Neural cell (in vitro differentiated cells): ENCODE data around the gene SOX5. TPM values are rescaled to one million over a fixed set of nuclear protein-coding genes. Genes with fewer than 3 reads are reported as not detected.

Experiments used
- H2AFZ ChIP-seq: fragments of 200-600, 300-800 bp; sonication (generic), shearing (Covaris generic); 2 replicates; pipeline ENCODE4 v1.6.0; 2014; ENCODE audit warnings: low read depth, mild to moderate bottlenecking, antibody characterized with exemption, low read length, moderate library complexity
- H3F3A ChIP-seq: fragments of 200-600 bp; shearing (Covaris generic); 2 replicates; pipeline ENCODE4 v1.6.1; 2016; ENCODE audit warnings: mild to moderate bottlenecking, moderate library complexity, mixed read lengths, antibody characterized with exemption, low read length; ENCODE audit not compliant: insufficient read depth, poor library complexity, severe bottlenecking
- H3K27ac ChIP-seq: fragments of 200-600, 300-800 bp; sonication (generic), shearing (Covaris generic); 2 replicates; pipeline ENCODE4 v1.5.1; 2014; ENCODE audit warnings: mild to moderate bottlenecking, low read length, moderate library complexity
- H3K27me3 ChIP-seq: fragments of 300-800, 200-600 bp; sonication (generic), shearing (Covaris generic); 2 replicates; pipeline ENCODE4 v1.6.0; 2014; ENCODE audit warnings: mild to moderate bottlenecking, low read depth, low read length, moderate library complexity; ENCODE audit not compliant: insufficient read depth
- H3K36me3 ChIP-seq: fragments of 300-800, 200-600 bp; sonication (generic), shearing (Covaris generic); 2 replicates; pipeline ENCODE4 v1.5.1; 2014; ENCODE audit warnings: mild to moderate bottlenecking, antibody characterized with exemption, low read length, moderate library complexity; ENCODE audit not compliant: insufficient read depth
- H3K4me2 ChIP-seq: fragments of 300-800, 200-600 bp; sonication (generic), shearing (Covaris generic); 2 replicates; pipeline ENCODE4 v1.6.0; 2014; ENCODE audit warnings: mild to moderate bottlenecking, low read length
- H3K4me3 ChIP-seq: fragments of 300-800, 200-600 bp; sonication (generic), shearing (Covaris generic); 2 replicates; pipeline ENCODE4 v1.5.1; 2014; ENCODE audit warnings: mild to moderate bottlenecking, low read length, moderate library complexity
- H3K79me2 ChIP-seq: fragments of 200-600 bp; shearing (Covaris generic); replicated peaks from 2 replicates; pipeline ENCODE4 v1.6.0; 2014; ENCODE audit warnings: mild to moderate bottlenecking, low read length, moderate library complexity; ENCODE audit not compliant: insufficient read depth
- H3K9ac ChIP-seq: fragments of 300-800, 200-600 bp; sonication (generic), shearing (Covaris generic); 2 replicates; pipeline ENCODE4 v1.6.1; 2016; ENCODE audit warnings: mild to moderate bottlenecking, low read length, mixed read lengths
- H3K9me2 ChIP-seq: fragments of 200-600 bp; shearing (Covaris generic); 2 replicates; pipeline ENCODE4 v1.6.1; 2016; ENCODE audit warnings: mild to moderate bottlenecking, low read length, mixed read lengths; ENCODE audit not compliant: insufficient read depth
- H3K9me3 ChIP-seq: fragments of 200-600, 300-800 bp; sonication (generic), shearing (Covaris generic); 2 replicates; pipeline ENCODE4 v1.6.1; 2016; ENCODE audit warnings: mild to moderate bottlenecking, mixed run types, low read length, moderate library complexity, mixed read lengths
- H4K20me1 ChIP-seq: fragments of 200-600 bp; shearing (Covaris generic); 2 replicates; pipeline ENCODE4 v1.6.1; 2016; ENCODE audit warnings: mild to moderate bottlenecking, mixed run types; ENCODE audit not compliant: insufficient read depth
- EP300 ChIP-seq: fragments of 450-650 bp; conservative IDR thresholded peaks from 2 replicates; pipeline ENCODE4 v1.6.1; 2014; ENCODE audit warnings: antibody characterized with exemption, mild to moderate bottlenecking, moderate library complexity; ENCODE audit not compliant: poor library complexity, severe bottlenecking
- EZH2 ChIP-seq: fragments of 200-600, 300-800 bp; shearing (Covaris generic), sonication (generic); IDR thresholded peaks from 2 replicates; pipeline ENCODE4 v1.6.1; 2014; ENCODE audit warnings: antibody characterized with exemption, low read length, borderline replicate concordance, mild to moderate bottlenecking; ENCODE audit not compliant: insufficient read depth, poor library complexity, severe bottlenecking
- MXI1 ChIP-seq: fragments of 450-650 bp; conservative IDR thresholded peaks from 2 replicates; pipeline ENCODE4 v1.6.1; 2014; ENCODE audit warnings: antibody characterized with exemption, mild to moderate bottlenecking; ENCODE audit not compliant: poor library complexity, severe bottlenecking
- POLR2AphosphoS5 ChIP-seq: IDR thresholded peaks from 2 replicates; pipeline ENCODE4 v1.6.1; 2012
- RAD21 ChIP-seq: fragments of 450-650 bp; conservative IDR thresholded peaks from 2 replicates; pipeline ENCODE4 v1.6.1; 2014; ENCODE audit warnings: antibody characterized with exemption, mild to moderate bottlenecking, moderate library complexity
- REST ChIP-seq: IDR thresholded peaks from 2 replicates; pipeline ENCODE4 v1.6.1; 2012; ENCODE audit warnings: borderline replicate concordance
- SMC3 ChIP-seq: fragments of 450-650 bp; conservative IDR thresholded peaks from 2 replicates; pipeline ENCODE4 v1.6.1; 2014; ENCODE audit warnings: antibody characterized with exemption, mild to moderate bottlenecking, moderate library complexity; ENCODE audit not compliant: poor library complexity
- TAF1 ChIP-seq: IDR thresholded peaks from 2 replicates; pipeline ENCODE4 v1.6.1; 2012; ENCODE audit warnings: low read depth
- polyA plus RNA-seq: library from polyadenylated mRNA; depleted of rRNA; stranded (reverse); fragments of >200 nt; gene quantifications from 2 replicates; pipeline ENCODE4 v1.2.3, GENCODE V29; 2014
- TF ChIP-seq, protein P1 (sequence below): fragments of 450-650 bp; IDR thresholded peaks from 2 replicates; pipeline ENCODE4 v1.5.1; 2014; ENCODE audit warnings: antibody characterized with exemption, mild to moderate bottlenecking, moderate library complexity; ENCODE audit not compliant: poor library complexity, severe bottlenecking

SOX5 gene
- polyA plus RNA-seq, 1 donor from 2014 or later, result 1.8 TPM

- Histone ChIP-seq H3K9me2 (no peaks in the 10 kb centered on the region), H3K9ac (no peak overlapping the region), H4K20me1 (no peaks in the 10 kb centered on the region), H3K79me2 (no peaks in the 10 kb centered on the region), H3K4me3 (no peak overlapping the region), H3K36me3 (no peaks in the 10 kb centered on the region), H3F3A (no peaks in the 10 kb centered on the region), H3K27me3 (no peaks in the 10 kb centered on the region), H2AFZ (no peak overlapping the region), H3K4me2 (no peak overlapping the region), H3K27ac (no peak overlapping the region), H3K9me3 (no peaks in the 10 kb centered on the region)
- TF ChIP-seq, protein P1, sequence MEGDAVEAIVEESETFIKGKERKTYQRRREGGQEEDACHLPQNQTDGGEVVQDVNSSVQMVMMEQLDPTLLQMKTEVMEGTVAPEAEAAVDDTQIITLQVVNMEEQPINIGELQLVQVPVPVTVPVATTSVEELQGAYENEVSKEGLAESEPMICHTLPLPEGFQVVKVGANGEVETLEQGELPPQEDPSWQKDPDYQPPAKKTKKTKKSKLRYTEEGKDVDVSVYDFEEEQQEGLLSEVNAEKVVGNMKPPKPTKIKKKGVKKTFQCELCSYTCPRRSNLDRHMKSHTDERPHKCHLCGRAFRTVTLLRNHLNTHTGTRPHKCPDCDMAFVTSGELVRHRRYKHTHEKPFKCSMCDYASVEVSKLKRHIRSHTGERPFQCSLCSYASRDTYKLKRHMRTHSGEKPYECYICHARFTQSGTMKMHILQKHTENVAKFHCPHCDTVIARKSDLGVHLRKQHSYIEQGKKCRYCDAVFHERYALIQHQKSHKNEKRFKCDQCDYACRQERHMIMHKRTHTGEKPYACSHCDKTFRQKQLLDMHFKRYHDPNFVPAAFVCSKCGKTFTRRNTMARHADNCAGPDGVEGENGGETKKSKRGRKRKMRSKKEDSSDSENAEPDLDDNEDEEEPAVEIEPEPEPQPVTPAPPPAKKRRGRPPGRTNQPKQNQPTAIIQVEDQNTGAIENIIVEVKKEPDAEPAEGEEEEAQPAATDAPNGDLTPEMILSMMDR, result no peak
- no peak for TF ChIP-seq MXI1
- TF ChIP-seq EZH2, result no peak
- no peak for TF ChIP-seq RAD21
- no peak for TF ChIP-seq SMC3
- TF ChIP-seq REST, result no peak
- no peak for TF ChIP-seq EP300
- no peak for TF ChIP-seq POLR2AphosphoS5
- no peak for TF ChIP-seq TAF1
Measured at GRCh38 chr12:23670684-23671083, 278.8 kb downstream of the SOX5 start.

GRCh38 chr12:23669691-23670090 lies 279.8 kb downstream of the SOX5 start:
- Histone ChIP-seq H3K9ac (no peak overlapping the region), H3F3A (no peaks in the 10 kb centered on the region), H3K4me3 (no peak overlapping the region), H3K9me3 (no peaks in the 10 kb centered on the region), H3K36me3 (no peaks in the 10 kb centered on the region), H4K20me1 (no peaks in the 10 kb centered on the region), H3K27me3 (no peaks in the 10 kb centered on the region), H3K27ac (no peak overlapping the region), H3K4me2 (no peak overlapping the region), H3K9me2 (no peaks in the 10 kb centered on the region), H3K79me2 (no peaks in the 10 kb centered on the region), H2AFZ (no peak overlapping the region)
- no peak for TF ChIP-seq EZH2
- no peak for TF ChIP-seq SMC3
- TF ChIP-seq, protein P1, result no peak
- no peak for TF ChIP-seq REST
- no peak for TF ChIP-seq RAD21
- TF ChIP-seq EP300, result no peak
- TF ChIP-seq MXI1, result no peak
- TF ChIP-seq POLR2AphosphoS5, result no peak
- no peak for TF ChIP-seq TAF1
